Heart left ventricle (tissue), 16 donors: ENCODE data around the gene CYB5R3. TPM values are rescaled to one million over a fixed set of nuclear protein-coding genes. Genes with fewer than 3 reads are reported as not detected.
"Not testable (repeated sequence)": the region's sequence is repeated elsewhere in the genome, so short reads cannot be mapped to it uniquely, and the experiment has no call there.

Experiments used
- ATAC-seq, 4 donors: fragments of 200-7000 bp; cut with Tn5 transposase; one replicate each; pipeline ENCODE4 v1.9.1; 2020 to 2022; ENCODE audit warnings: moderate library complexity in 4 of 4, mild to moderate bottlenecking in 3 of 4, moderate number of reproducible peaks in 1 of 4
- DNase-seq, 5 donors: peaks; one replicate each; pipeline ENCODE4 v3.0.0-alpha.2; 2020
- H3K27ac ChIP-seq, 12 donors: fragments of 200-600 bp; sonication (generic) in 4 of 12; one replicate each; pipeline versions ENCODE4 v1.5.0 to v1.8.0; 2016 to 2022; ENCODE audit warnings: mild to moderate bottlenecking in 2 of 12
- H3K27me3 ChIP-seq, 9 donors: fragments of 200-600 bp; sonication (generic) in 2 of 9; one replicate each; pipeline versions ENCODE4 v1.5.1 to v1.8.0; 2016 to 2022; ENCODE audit warnings: mild to moderate bottlenecking in 3 of 9
- H3K36me3 ChIP-seq, 9 donors: fragments of 200-600 bp; sonication (generic) in 2 of 9; one replicate each; pipeline versions ENCODE4 v1.5.0 to v1.8.0; 2018 to 2022; ENCODE audit warnings: mild to moderate bottlenecking in 2 of 9
- H3K4me1 ChIP-seq, 12 donors: fragments of 200-600 bp; sonication (generic) in 4 of 12; one replicate each; pipeline versions ENCODE4 v1.5.0 to v1.8.0; 2016 to 2022; ENCODE audit warnings: mild to moderate bottlenecking in 3 of 12
- H3K4me3 ChIP-seq, 12 donors: fragments of 200-600 bp; sonication (generic) in 4 of 12; one replicate each; pipeline versions ENCODE4 v1.5.0 to v1.8.0; 2017 to 2022; ENCODE audit warnings: mild to moderate bottlenecking in 9 of 12, moderate library complexity in 4 of 12
- H3K9me3 ChIP-seq, 12 donors: fragments of 200-600 bp; sonication (generic) in 4 of 12; one replicate each; pipeline versions ENCODE4 v1.5.0 to v1.8.0; 2016 to 2022; ENCODE audit warnings: mild to moderate bottlenecking in 1 of 12
- POLR2A ChIP-seq, 2 donors: fragments of 450-650 bp; IDR thresholded peaks; one replicate each; pipeline ENCODE4 v1.6.1; 2017; ENCODE audit warnings: antibody characterized with exemption in 2 of 2, mild to moderate bottlenecking in 2 of 2, moderate library complexity in 2 of 2
- WGBS, 4 donors: extraction: QIAGEN DNeasy Blood & Tissue Kit in 2 of 4; methylation state at CpG; one replicate each; pipeline versions ENCODE4 v1.1.5 to v1.1.7; 2013 to 2018; 5-methylcytosine and 5-hydroxymethylcytosine counted together
- intact Hi-C, 10 donors: fragments of 100-400 bp; cut with DNase I; formaldehyde crosslinking; loops; one replicate each; pipeline versions ENCODE4 v1.11.1 to v1.14.2; 2022
- polyA plus RNA-seq, 2 donors: library from polyadenylated mRNA; stranded (reverse); fragments of 200-250 nt; gene quantifications; one replicate each; pipeline ENCODE4 v1.2.3, GENCODE V29; 2013
- total RNA-seq, 9 donors: library from RNA; depleted of rRNA in 2 of 9; stranded (reverse); fragments of >200 nt in 2 of 9; fragmentation: NEBNext Ultra II Directional in 3 of 9; extraction: Animal tissue kit (Norgen Biotek cat#: 25700) in 3 of 9; gene quantifications; one replicate each; pipeline versions ENCODE4 v1.1.0 to v1.2.4, GENCODE V29; 2016 to 2023
- TF ChIP-seq, protein P1 (sequence below), 12 donors: fragments of 200-600 bp; sonication (generic) in 4 of 12; IDR thresholded peaks; one replicate each; pipeline versions ENCODE4 v1.5.0 to v1.8.0; 2018 to 2022; ENCODE audit warnings: antibody characterized with exemption in 12 of 12, mild to moderate bottlenecking in 5 of 12
- donor health status: ischemic (EF 13 %, LVEDD 7.1; RV severe dilation, severe dysfunction).
- donor health status: healthy with polysubstance abuse.
- donor health status: DM: no; HTN: yes; CAD: no.
- donor health status: DM: no; HTN: no; CAD: no.
- donor health status: ischemic (EF 25% LVEDD 6.9; RV normal size, moderate dysfunction).
- donor health status: ischemic (EF 25% LVEDD 5.7; RV mildly dilated, moderate dysfunction).
- donor health status: healthy.
- donor health status: DM: yes; HTN: yes; CAD: no.
- donor health status: ischemic (EF 35%, LVEDD 5.7; RV mildly dilated, moderate dysfunction).
- donor health status: nonischemic (EF 11% LVEDD 7.7; RV severe dilation, severe dysfunction).
- donor health status: DM: yes; HTN: yes; CAD: no.
- donor health status: PGD.
- donor health status: ischemic (EF 29% LVEDD 5.4; RV normal size, mild dysfunction).
- donor health status: nonischemic (EF 23%, LVEDD 6.1; RV moderate dilation, normal function).

The CYB5R3 gene
- total and polyA plus RNA-seq, 11 donors = 135 to 459 (median 305) TPM

DNA sequence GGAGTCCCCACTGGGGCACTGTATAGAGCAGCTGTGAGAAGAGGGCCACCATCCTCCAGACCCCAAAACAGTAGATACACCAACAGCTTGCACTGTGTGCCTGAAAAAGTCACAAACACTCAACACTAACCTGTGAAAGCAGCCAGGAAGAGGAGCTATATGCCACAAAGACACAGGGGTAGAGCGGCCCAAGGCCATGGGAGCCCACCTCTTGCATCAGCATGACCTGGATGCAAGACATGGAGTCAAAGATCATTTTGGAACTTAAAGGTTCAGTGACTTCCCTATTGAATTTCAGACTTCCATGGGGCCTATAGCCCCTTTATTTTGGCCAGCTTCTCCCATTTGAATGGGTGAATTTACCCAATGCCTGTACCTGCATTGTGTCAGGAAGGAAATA lies 29.7 kb upstream of the CYB5R3 start:
- H3K4me1 ChIP-seq = peaks cover 20 to 87% (median 73%) of the 10 kb centered on the region in 12 donors
- DNase-seq = no peak

DNA sequence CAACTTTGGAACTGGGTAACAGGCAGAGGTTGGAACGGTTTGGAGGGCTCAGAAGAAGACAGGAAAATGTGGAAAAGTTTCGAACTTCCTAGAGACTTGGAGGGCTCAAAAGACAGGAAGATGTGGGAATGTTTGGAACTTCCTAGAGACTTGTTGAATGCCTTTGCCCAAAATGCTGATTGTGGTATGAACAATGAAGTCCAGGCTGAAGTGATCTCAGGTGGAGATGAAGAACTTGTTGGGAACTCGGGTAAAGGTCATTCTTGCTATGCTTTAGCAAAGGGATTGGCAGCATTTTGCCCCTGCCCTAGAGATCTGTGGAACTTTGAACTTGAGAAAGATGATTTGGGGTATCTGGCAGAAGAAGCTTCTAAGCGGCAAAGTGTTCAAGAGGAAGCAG lies 28.7 kb upstream of the CYB5R3 start:
- DNase-seq, ATAC-seq, H3K36me3 ChIP-seq, H3K27me3 ChIP-seq, H3K4me3 ChIP-seq, H3K9me3 ChIP-seq: not testable (repeated sequence)
- intact Hi-C loops = loop anchor here in 1 of 10 donors (5.0 kb wide), 1 partner anchor 69 kb away; no protein-coding TSS in a partner anchor
- 56 to 75% (median 66%) methylated on average over 4 of the region's 4 CpGs for WGBS, 4 donors
- Histone ChIP-seq H3K27ac (peak overlapping the region in 7 of 12 donors; percentile 11 to 87 (median 80)), H3K4me1 (peaks cover 20 to 80% (median 65%) of the 10 kb centered on the region in 12 donors)

More for the DNA sequence above, 29.7 kb upstream of the CYB5R3 start:
- intact Hi-C loops = loop anchor here in 1 of 10 donors (5.0 kb wide), 1 partner anchor 68 kb away; no protein-coding TSS in a partner anchor
- 92 to 100% (median 97%) methylated on average over 1 of the region's 1 CpG for WGBS, 4 donors
- H3K27me3 ChIP-seq = no peaks in the 10 kb centered on the region
- H3K4me3 ChIP-seq = no peak overlapping the region
- peak overlapping the region in 4 of 12 donors; percentile 11 to 77 (median 44) for H3K27ac ChIP-seq
- H3K36me3 ChIP-seq = no peaks in the 10 kb centered on the region
- ATAC-seq = no peak
- no peaks in the 10 kb centered on the region for H3K9me3 ChIP-seq
- TF ChIP-seq, protein P1, sequence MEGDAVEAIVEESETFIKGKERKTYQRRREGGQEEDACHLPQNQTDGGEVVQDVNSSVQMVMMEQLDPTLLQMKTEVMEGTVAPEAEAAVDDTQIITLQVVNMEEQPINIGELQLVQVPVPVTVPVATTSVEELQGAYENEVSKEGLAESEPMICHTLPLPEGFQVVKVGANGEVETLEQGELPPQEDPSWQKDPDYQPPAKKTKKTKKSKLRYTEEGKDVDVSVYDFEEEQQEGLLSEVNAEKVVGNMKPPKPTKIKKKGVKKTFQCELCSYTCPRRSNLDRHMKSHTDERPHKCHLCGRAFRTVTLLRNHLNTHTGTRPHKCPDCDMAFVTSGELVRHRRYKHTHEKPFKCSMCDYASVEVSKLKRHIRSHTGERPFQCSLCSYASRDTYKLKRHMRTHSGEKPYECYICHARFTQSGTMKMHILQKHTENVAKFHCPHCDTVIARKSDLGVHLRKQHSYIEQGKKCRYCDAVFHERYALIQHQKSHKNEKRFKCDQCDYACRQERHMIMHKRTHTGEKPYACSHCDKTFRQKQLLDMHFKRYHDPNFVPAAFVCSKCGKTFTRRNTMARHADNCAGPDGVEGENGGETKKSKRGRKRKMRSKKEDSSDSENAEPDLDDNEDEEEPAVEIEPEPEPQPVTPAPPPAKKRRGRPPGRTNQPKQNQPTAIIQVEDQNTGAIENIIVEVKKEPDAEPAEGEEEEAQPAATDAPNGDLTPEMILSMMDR (IDR thresholded peaks at IDR 0.05) = no peak
- no peak for TF ChIP-seq POLR2A (IDR thresholded peaks at IDR 0.05)

DNA sequence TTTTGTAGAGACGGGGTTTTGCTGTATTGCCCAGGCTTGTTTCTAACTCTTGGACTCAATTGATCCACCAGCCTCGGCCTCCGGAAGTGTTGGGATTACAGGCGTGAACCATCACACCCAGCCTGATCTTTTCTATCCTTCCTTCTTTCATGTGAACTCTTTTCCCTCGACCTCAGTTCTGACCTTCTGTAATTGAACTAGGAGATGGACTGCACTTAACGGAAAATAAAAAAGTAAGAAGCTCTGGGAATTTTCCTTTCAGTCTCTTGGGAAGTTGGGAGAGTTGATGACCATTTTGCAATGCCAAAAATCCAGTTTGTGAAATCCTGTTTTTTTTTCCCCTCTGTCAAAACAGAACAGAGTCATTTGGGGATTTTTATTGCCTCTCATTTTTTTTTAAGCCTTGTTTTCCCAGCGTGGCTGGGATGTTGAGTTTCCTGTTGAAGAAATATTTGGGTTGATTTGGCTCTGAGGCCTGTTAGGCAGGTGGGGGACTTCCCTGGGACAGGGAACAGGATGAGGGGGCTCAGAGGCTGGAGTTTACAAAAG lies 26.9 kb upstream of the CYB5R3 start:
- Histone ChIP-seq H3K36me3 (no peaks in the 10 kb centered on the region), H3K4me3 (no peak overlapping the region), H3K4me1 (peaks cover 10 to 72% (median 51%) of the 10 kb centered on the region in 12 donors), H3K27ac (peak overlapping the region; percentile 72 to 87 (median 80)), H3K27me3 (no peaks in the 10 kb centered on the region), H3K9me3 (no peaks in the 10 kb centered on the region)
- DNase-seq (peak in 1 of 5 donors; percentile 46), ATAC-seq (peak; percentile 12 to 59 (median 22))
- intact Hi-C loops = loop anchor here in 1 of 10 donors (5.0 kb wide), 1 partner anchor 71 kb away; no protein-coding TSS in a partner anchor
- TF ChIP-seq POLR2A (IDR thresholded peaks at IDR 0.05) = no peak
- TF ChIP-seq, protein P1 (IDR thresholded peaks at IDR 0.05) = no peak
- WGBS, 4 donors = 38 to 50% (median 42%) methylated on average over 7 of the region's 7 CpGs

DNA sequence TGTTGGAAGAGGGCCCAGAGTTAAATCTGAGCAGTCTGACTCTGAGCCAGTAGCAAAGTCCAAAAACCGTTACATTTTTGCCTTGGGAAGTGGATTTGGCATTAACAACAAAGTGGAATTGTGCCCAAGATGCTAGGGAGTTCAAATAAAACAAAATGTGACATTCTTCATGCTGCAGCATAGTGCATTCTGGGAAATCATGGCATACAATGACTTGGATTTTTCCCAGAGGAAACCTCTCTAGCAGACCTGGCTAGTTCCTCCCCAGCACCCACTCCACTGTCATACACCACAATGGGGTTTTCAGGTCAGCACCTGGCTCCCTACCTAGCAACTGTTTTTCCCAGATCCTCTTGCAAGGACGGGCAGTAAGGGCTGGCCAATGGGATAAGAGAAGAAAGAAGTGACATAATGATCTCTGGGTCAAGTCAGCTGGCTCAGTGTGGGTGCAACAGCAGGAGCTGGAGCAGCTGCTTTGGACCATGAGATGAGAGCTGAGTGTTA lies 24.8 kb upstream of the CYB5R3 start:
- ATAC-seq (peak in 3 of 4 donors; percentile 28 to 46 (median 40)), DNase-seq (no peak)
- H3K9me3 ChIP-seq = no peaks in the 10 kb centered on the region
- peaks cover 4 to 66% (median 46%) of the 10 kb centered on the region in 12 donors for H3K4me1 ChIP-seq
- peak overlapping the region in 10 of 12 donors; percentile 2 to 77 (median 38) for H3K27ac ChIP-seq
- no peaks in the 10 kb centered on the region for H3K27me3 ChIP-seq
- intact Hi-C loops = no loop called here
- no peak overlapping the region for H3K4me3 ChIP-seq
- WGBS, 4 donors = 29 to 56% (median 43%) methylated on average over 2 of the region's 2 CpGs
- TF ChIP-seq POLR2A (IDR thresholded peaks at IDR 0.05) = no peak
- TF ChIP-seq, protein P1 (IDR thresholded peaks at IDR 0.05) = no peak
- H3K36me3 ChIP-seq = no peaks in the 10 kb centered on the region

DNA sequence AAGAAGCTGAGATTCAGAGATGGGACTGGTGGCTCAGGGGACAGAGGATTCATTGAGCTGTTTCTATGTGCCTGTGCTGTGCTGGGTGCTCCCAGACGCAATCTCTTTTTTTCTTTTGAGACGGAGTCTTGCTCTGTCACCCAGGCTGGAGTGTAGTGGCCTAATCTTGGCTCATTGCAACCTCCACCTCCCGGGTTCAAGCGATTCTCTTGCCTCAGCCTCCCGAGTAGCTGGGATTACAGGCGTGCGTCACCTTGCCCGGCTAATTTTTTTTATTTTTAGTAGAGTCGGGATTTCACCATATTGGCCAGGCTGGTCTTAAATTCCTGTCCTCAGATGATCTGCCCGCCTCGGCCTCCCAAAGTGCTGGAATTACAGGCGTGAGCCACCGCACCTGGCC lies 23.9 kb upstream of the CYB5R3 start:
- DNase-seq, intact Hi-C loops, H3K4me3 ChIP-seq, ATAC-seq, H3K9me3 ChIP-seq, H3K27me3 ChIP-seq, H3K36me3 ChIP-seq: not testable (repeated sequence)
- Histone ChIP-seq H3K27ac (peak overlapping the region in 3 of 12 donors; percentile 29 to 77 (median 46)), H3K4me1 (peaks cover 4 to 58% (median 39%) of the 10 kb centered on the region in 12 donors)
- WGBS, 4 donors = 94 to 97% (median 96%) methylated on average over 13 of the region's 13 CpGs
